HepG2 (cell line): ENCODE data around the gene GGT7. TPM values are rescaled to one million over a fixed set of nuclear protein-coding genes. Genes with fewer than 3 reads are reported as not detected.

ENCODE experiments used
- ATAC-seq: fragments of 200-7000 bp; cut with Tn5 transposase; 3 replicates; pipeline ENCODE4 v1.9.1; 2020; ENCODE audit warnings: mild to moderate bottlenecking, moderate library complexity
- BruUV-seq: library from RNA; stranded (reverse); fragments of 400-500 nt; replicated peaks from 2 replicates; lab custom pipeline; 2021; lab: Mats Ljungman, UMichigan
- CTCF ChIA-PET: fragments of 300-600 bp; formaldehyde crosslinking; extraction: SDS; loops from one replicate; lab custom pipeline; 2021; ENCODE audit warnings: low total read pairs, inconsistent platforms, low intra/inter-chr PET ratio; lab: Yijun Ruan, JAX
- POLR2A ChIA-PET: fragments of 350-600 bp; sonication (Branson Sonifier 250); formaldehyde crosslinking; loops from one replicate; lab custom pipeline; 2020; ENCODE audit warnings: antibody characterized with exemption, inconsistent platforms; lab: Yijun Ruan, JAX
- DNase-seq: peaks from one replicate; pipeline ENCODE4 v3.0.0-alpha.2; 2015; ENCODE audit warnings: low spot score
- FAIRE-seq: peaks from 3 replicates; lab custom pipeline; 2011; peaks lifted over from hg19 to GRCh38; lab: Jason Lieb, UNC
- H2AFZ ChIP-seq: one replicate; pipeline ENCODE4 v1.6.1; 2011; ENCODE audit warnings: low read length, inconsistent platforms
- H3K27ac ChIP-seq: fragments of 300-600 bp; 3 replicates; pipeline ENCODE4 v1.8.0; 2011; ENCODE audit warnings: mixed run types, mild to moderate bottlenecking, mixed read lengths, low read length, inconsistent platforms; ENCODE audit not compliant: insufficient read depth; ENCODE audit errors: extremely low read length
- H3K27me3 ChIP-seq, 2 experiments: fragments of 200-600 bp in 1 of 2; 2 replicates in 1 of 2; 3 replicates in 1 of 2; pipeline versions ENCODE4 v1.6.0 to v1.8.0; 2011; ENCODE audit warnings: low read length in 2 of 2, mild to moderate bottlenecking in 2 of 2, moderate library complexity in 2 of 2, inconsistent platforms in 1 of 2; ENCODE audit not compliant: insufficient read depth in 2 of 2, control insufficient read depth in 1 of 2
- H3K36me3 ChIP-seq, 2 experiments: fragments of 200-600 bp in 1 of 2; replicated peaks in 1 of 2; 2 replicates in 1 of 2; 3 replicates in 1 of 2; pipeline versions ENCODE4 v1.5.1 to v1.8.0; 2011; ENCODE audit warnings: low read length in 2 of 2, inconsistent platforms in 1 of 2; ENCODE audit not compliant: insufficient read depth in 2 of 2, control insufficient read depth in 1 of 2
- H3K4me1 ChIP-seq: 2 replicates; pipeline ENCODE4 v1.5.1; 2012; ENCODE audit warnings: low read length, inconsistent platforms; ENCODE audit not compliant: insufficient read depth
- H3K4me2 ChIP-seq: 2 replicates; pipeline ENCODE4 v1.6.0; 2011; ENCODE audit warnings: low read depth, low read length, inconsistent platforms
- H3K4me3 ChIP-seq, 3 experiments: fragments of 200-600 bp in 1 of 3; sonication (generic), shearing (Covaris generic) in 1 of 3; replicated peaks in 1 of 3; 2 replicates each; pipeline ENCODE4 v1.5.1; 2011 to 2016; ENCODE audit warnings: low read length in 3 of 3, inconsistent platforms in 2 of 3, low read depth in 2 of 3, mild to moderate bottlenecking in 2 of 3, control low read depth in 1 of 3, mixed read lengths in 1 of 3; ENCODE audit not compliant: insufficient read depth in 1 of 3
- H3K79me2 ChIP-seq: one replicate; pipeline ENCODE4 v1.6.1; 2011; ENCODE audit warnings: low read length, inconsistent platforms; ENCODE audit not compliant: insufficient read depth
- H3K9ac ChIP-seq: 2 replicates; pipeline ENCODE4 v1.6.0; 2011; ENCODE audit warnings: mild to moderate bottlenecking, low read depth, low read length, inconsistent platforms; ENCODE audit not compliant: insufficient read depth
- H3K9me3 ChIP-seq: 2 replicates; pipeline ENCODE4 v1.5.1; 2012; ENCODE audit warnings: mild to moderate bottlenecking, low read length
- H4K20me1 ChIP-seq: 2 replicates; pipeline ENCODE4 v1.6.0; 2011; ENCODE audit warnings: inconsistent platforms, mild to moderate bottlenecking, low read length, moderate library complexity; ENCODE audit not compliant: insufficient read depth
- CBX5 ChIP-seq: sonication (generic); formaldehyde crosslinking; IDR thresholded peaks from 2 replicates; pipeline ENCODE4 v1.4.0; 2020; ENCODE audit warnings: missing genetic modification reagents, borderline replicate concordance
- ZNF333 ChIP-seq: sonication (generic); formaldehyde crosslinking; IDR thresholded peaks from 2 replicates; pipeline ENCODE4 v1.4.0; 2020; ENCODE audit warnings: mild to moderate bottlenecking, missing genetic modification reagents, borderline replicate concordance
- WGBS: methylation state at CpG from one replicate; pipeline ENCODE4 v1.1.6; 2017; ENCODE audit warnings: low lambda C conversion rate; 5-methylcytosine and 5-hydroxymethylcytosine counted together
- in situ Hi-C: cut with HindIII; loops from 2 replicates; pipeline ENCODE4 v1.10.0; 2017; ENCODE audit warnings: low pct_unique_long_range_greater_than_20kb; ENCODE audit not compliant: extremely low pct_ligation_motif_present
- intact Hi-C: fragments of 100-400 bp; cut with micrococcal nuclease; formaldehyde crosslinking; loops from one replicate; pipeline ENCODE4 v1.10.0; 2022; ENCODE audit not compliant: unreplicated experiment
- polyA plus RNA-seq, 8 experiments: library from polyadenylated mRNA; depleted of rRNA in 3 of 8; stranded (reverse) in 7 of 8; unstranded in 1 of 8; fragments of >200 nt; fragmentation: Illumina TruSeq in 4 of 8; extraction: Trizol in 4 of 8; gene quantifications; 2 replicates each; pipeline versions ENCODE4 v1.2.1 to v1.2.3, GENCODE V29; 2011 to 2016; ENCODE audit warnings: low read depth in 4 of 8, missing spikeins in 1 of 8, mixed read lengths in 1 of 8; ENCODE audit not compliant: insufficient read depth in 1 of 8
- total RNA-seq, 5 experiments: library from RNA; depleted of rRNA; stranded (reverse); fragments of >200 nt; fragmentation: Illumina TruSeq; extraction: Trizol; gene quantifications; 2 replicates each; pipeline ENCODE4 v1.2.3, GENCODE V29; 2016; ENCODE audit warnings: low read depth in 1 of 5
- TF ChIP-seq, protein P1 (sequence below): sonication (generic); formaldehyde crosslinking; IDR thresholded peaks from 2 replicates; pipeline ENCODE4 v1.4.0; 2020; ENCODE audit warnings: mild to moderate bottlenecking, low read depth, missing genetic modification reagents
- TF ChIP-seq, protein P2 (sequence below): sonication (generic); formaldehyde crosslinking; IDR thresholded peaks from 2 replicates; pipeline ENCODE4 v1.5.0; 2020; ENCODE audit warnings: missing genetic modification reagents

Gene GGT7
- total and polyA plus RNA-seq, 2 of the 13 experiments (the other 11 are each of a cell fraction or from before 2014, with no cell fraction given): 6.6 to 23.0 TPM

DNA sequence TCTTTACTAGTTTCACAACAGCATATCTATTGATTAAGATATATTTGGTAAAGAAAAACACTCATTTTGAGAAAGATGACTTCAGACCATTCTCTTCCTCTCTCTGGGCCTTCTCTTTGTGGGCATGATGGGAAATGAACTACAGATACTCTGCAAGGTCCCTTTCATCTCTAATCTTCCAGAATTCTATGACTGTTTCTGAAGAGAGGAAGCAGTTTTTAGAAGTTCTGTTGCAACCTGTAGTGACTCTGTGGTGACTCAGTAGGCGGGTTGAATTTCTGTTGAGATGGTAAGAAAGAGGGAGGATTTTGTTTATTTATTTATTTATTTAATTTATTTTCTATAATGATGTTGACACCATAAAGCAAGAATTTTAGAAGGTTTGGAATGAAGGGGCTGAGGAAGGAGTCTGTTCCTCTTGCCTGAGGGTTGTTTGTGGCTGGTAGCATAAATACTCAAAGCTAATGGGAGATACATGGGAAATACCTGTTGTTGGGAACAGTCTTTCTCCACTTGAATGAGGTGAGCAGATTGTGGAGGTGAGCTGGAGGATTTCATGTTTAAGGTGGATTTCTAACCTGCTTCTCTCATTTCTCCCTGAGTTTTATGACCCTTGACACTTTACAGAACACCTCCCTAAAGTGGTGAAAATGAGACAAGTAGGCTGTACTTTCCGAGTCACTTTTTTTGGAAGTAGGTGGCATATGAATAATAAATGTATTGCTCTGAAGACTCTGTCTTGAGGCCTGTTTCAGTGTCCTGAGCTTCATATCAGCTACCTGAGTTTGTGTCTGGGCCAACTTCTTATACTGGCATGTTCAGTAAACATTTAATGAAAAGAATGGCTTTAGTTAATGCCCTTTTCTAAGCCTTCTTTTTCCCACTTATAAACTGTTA, 18.8 kb upstream of the GGT7 start:
- H3K79me2 ChIP-seq: peaks cover 15% of the 10 kb centered on the region
- H3K4me1 ChIP-seq: peaks cover 4% of the 10 kb centered on the region; the same call in 1 of the 2 replicates
- POLR2A ChIA-PET: no interaction called here
- H3K36me3 ChIP-seq: peaks cover 1 to 13% of the 10 kb centered on the region in 2 experiments; a peak in 2 of 5 replicates
- CTCF ChIA-PET: no interaction called here
- H2AFZ ChIP-seq: no peak overlapping the region
- DNase-seq (no peak), FAIRE-seq (no peak), ATAC-seq (no peak)
- in situ Hi-C loops: no loop called here
- peaks cover 4% of the 10 kb centered on the region; the same call in 1 of the 2 replicates for H4K20me1 ChIP-seq
- no peak overlapping the region for H3K4me2 ChIP-seq
- WGBS: 94% methylated on average over 2 of the region's 2 CpGs
- TF ChIP-seq, protein P1, sequence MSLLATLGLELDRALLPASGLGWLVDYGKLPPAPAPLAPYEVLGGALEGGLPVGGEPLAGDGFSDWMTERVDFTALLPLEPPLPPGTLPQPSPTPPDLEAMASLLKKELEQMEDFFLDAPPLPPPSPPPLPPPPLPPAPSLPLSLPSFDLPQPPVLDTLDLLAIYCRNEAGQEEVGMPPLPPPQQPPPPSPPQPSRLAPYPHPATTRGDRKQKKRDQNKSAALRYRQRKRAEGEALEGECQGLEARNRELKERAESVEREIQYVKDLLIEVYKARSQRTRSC (CRISPR knock-in tag): no peak
- TF ChIP-seq, protein P2, sequence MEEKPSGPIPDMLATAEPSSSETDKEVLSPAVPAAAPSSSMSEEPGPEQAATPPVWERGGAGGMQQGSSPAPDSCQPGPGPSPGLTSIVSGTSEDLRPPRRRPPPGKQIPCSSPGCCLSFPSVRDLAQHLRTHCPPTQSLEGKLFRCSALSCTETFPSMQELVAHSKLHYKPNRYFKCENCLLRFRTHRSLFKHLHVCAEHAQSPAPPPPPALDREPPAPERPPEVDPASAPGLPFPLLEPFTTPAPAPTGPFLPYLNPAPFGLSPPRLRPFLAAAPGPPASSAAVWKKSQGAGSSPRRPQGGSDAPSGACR (CRISPR knock-in tag): no peak
- TF ChIP-seq ZNF333 (CRISPR knock-in tag) (no peak), CBX5 (CRISPR knock-in tag) (no peak)
- H3K27me3 ChIP-seq: no peaks in the 10 kb centered on the region
- no peak overlapping the region for H3K27ac ChIP-seq
- H3K4me3 ChIP-seq: no peak overlapping the region
- intact Hi-C loops: no loop called here
- no peak overlapping the region for H3K9ac ChIP-seq
- BruUV-seq: no TSS peak
- no peaks in the 10 kb centered on the region for H3K9me3 ChIP-seq
